HG03095 (cell line): Measurements from ENCODE around the gene EVX1.

Experiments used
- ATAC-seq: cut with Tn5 transposase; IDR thresholded peaks from one replicate; pipeline ENCODE4 v1.9.1; 2021; ENCODE audit warnings: moderate library complexity; ENCODE audit not compliant: unreplicated experiment

EVX1 gene

GRCh38 chr7:27242555-27243339 lies at the start of gene EVX1:
Gene EVX1 (plus strand): TSS chr7:27242802. CDS start chr7:27243031, 229 bp downstream.
- ATAC-seq, result no peak

- ATAC-seq, result no peak
Measured at GRCh38 chr7:27193335-27194001, 49.1 kb upstream of the EVX1 start.

- no peak for ATAC-seq
Measured at GRCh38 chr7:27194002-27194352, 48.6 kb upstream of the EVX1 start.

GRCh38 chr7:27194686-27195379 lies 47.8 kb upstream of the EVX1 start:
- ATAC-seq, result no peak

- no peak for ATAC-seq
Measured at GRCh38 chr7:27196287-27196767, 46.3 kb upstream of the EVX1 start.

GRCh38 chr7:27197137-27198042 lies 45.2 kb upstream of the EVX1 start:
- no peak for ATAC-seq

GRCh38 chr7:27198138-27198841 lies 44.3 kb upstream of the EVX1 start:
- no peak for ATAC-seq

- no peak for ATAC-seq
Measured at GRCh38 chr7:27198871-27199801, 43.5 kb upstream of the EVX1 start.

- ATAC-seq, result no peak
Measured at GRCh38 chr7:27199849-27200760, 42.5 kb upstream of the EVX1 start, which contains the start of gene HOXA13. Gene HOXA13 (minus strand): TSS chr7:27200091. CDS start chr7:27200077, 14 bp downstream.

GRCh38 chr7:27200761-27201579 lies 41.6 kb upstream of the EVX1 start:
- no peak for ATAC-seq

GRCh38 chr7:27201580-27202017 lies 41.0 kb upstream of the EVX1 start:
- ATAC-seq, result no peak

GRCh38 chr7:27202018-27202861 lies 40.4 kb upstream of the EVX1 start:
- ATAC-seq, result no peak

- no peak for ATAC-seq
Measured at GRCh38 chr7:27202862-27203134, 39.8 kb upstream of the EVX1 start.

GRCh38 chr7:27203365-27203953 lies 39.1 kb upstream of the EVX1 start:
- no peak for ATAC-seq

- no peak for ATAC-seq
Measured at GRCh38 chr7:27203964-27204594, 38.5 kb upstream of the EVX1 start.
